Ishikawa (cell line): ENCODE results near the gene CNN2.
A peak's percentile ranks its signal among the peaks of the same experiment; 100 is the strongest.

Source experiments
- CEBPB ChIP-seq: IDR thresholded peaks from 2 replicates; pipeline ENCODE4 v1.6.1; 2012
- CREB1 ChIP-seq: IDR thresholded peaks from 2 replicates; pipeline ENCODE4 v1.6.1; 2012; ENCODE audit warnings: low read depth
- EGR1 ChIP-seq: IDR thresholded peaks from 2 replicates; pipeline ENCODE4 v1.6.1; 2012
- EP300 ChIP-seq: IDR thresholded peaks from 2 replicates; pipeline ENCODE4 v1.6.1; 2012; ENCODE audit warnings: borderline replicate concordance
- FOXM1 ChIP-seq: IDR thresholded peaks from 2 replicates; pipeline ENCODE4 v1.6.1; 2012; ENCODE audit warnings: low read depth, borderline replicate concordance
- MAX ChIP-seq: IDR thresholded peaks from 2 replicates; pipeline ENCODE4 v1.6.1; 2012
- NFIC ChIP-seq: IDR thresholded peaks from 2 replicates; pipeline ENCODE4 v1.6.1; 2012
- RAD21 ChIP-seq: IDR thresholded peaks from 2 replicates; pipeline ENCODE4 v1.6.1; 2012; ENCODE audit warnings: low read depth
- REST ChIP-seq: IDR thresholded peaks from 2 replicates; pipeline ENCODE4 v1.6.1; 2012; ENCODE audit warnings: low read depth, mild to moderate bottlenecking
- TAF1 ChIP-seq: IDR thresholded peaks from 2 replicates; pipeline ENCODE4 v1.6.1; 2012; ENCODE audit warnings: low read depth, mild to moderate bottlenecking
- TCF12 ChIP-seq: IDR thresholded peaks from 2 replicates; pipeline ENCODE4 v1.6.1; 2012; ENCODE audit warnings: low read depth
- TEAD4 ChIP-seq: IDR thresholded peaks from 2 replicates; pipeline ENCODE4 v1.6.1; 2012
- YY1 ChIP-seq: IDR thresholded peaks from 2 replicates; pipeline ENCODE4 v1.6.1; 2012; ENCODE audit warnings: low read depth
- ZBTB7A ChIP-seq: IDR thresholded peaks from 2 replicates; pipeline ENCODE4 v1.6.1; 2012; ENCODE audit warnings: low read depth
- TF ChIP-seq, protein P1 (sequence below): IDR thresholded peaks from 2 replicates; pipeline ENCODE4 v1.6.1; 2012

Gene CNN2

DNA sequence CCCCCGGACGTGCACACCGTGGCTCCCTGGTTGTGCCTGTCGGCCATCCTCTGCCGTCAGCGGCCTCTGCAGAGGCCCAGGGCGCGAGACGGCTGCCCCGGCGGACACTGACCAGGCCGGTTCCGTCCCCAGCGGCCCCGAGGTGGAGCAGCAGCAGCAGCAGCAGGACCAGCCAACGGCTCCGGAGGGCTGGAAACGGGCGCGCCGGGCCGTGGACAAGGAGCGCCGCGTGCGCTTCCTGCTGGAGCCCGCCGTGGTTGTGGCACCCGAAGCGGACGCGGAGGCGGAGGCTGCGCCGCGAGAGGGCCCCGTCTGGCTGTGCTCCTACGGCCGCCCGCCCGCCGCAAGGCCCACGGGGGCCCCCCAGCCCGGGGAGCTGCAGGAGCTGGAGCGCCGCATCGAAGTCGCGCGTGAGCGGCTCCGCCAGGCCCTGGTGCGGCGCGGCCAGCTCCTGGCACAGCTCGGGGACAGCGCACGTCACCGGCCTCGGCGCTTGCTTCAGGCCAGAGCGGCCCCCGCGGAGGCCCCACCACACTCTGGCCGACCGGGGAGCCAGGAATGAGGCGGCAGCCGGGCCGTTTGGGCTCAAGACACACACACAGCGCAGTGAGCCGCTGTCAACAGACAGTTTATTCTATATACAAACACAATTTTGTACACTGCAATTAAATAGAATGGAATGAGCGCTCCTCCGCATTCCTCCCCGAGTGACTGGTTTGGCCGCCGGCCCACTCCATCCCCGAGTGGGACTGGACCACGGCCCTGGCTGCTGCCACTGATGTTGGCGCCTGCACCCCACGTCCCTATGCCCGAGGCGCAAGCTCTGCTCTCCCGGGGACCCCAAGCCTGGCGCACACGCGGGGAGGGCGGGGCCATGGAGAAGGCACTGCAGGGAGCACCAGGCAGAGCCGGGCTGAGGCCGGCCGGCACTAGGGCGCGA is 17.1 kb upstream of the CNN2 start:
- no peak for TF ChIP-seq NFIC
- no peak for TF ChIP-seq ZBTB7A
- no peak for TF ChIP-seq RAD21
- no peak for TF ChIP-seq EGR1

DNA sequence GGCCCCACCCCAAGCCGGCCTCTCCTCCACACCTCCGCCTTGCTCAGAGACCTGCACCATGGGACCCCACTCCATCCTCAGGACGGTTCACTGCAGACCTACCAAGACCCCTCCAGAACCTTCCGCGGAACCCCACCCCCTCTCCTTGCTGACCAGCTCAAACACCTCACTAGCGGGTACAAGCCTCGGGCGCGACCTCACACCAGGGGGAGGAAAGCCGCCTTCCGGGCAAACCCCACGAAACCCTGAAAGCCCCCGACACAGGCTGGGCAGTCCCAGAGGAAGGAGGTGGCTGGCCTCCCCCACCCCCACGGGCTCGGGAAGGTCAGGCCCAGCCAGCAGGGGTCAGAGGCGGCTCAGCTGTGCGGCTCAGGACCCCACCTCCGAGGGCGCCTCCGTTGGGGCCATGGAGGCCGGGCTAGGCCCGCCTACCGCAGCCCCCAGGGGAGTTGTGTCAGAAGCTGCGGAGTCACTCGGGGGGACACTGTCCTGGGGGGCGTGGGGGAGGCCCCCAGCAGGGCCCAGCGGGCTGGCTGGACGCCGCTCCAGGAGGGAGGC is 16.3 kb upstream of the CNN2 start:
- TF ChIP-seq ZBTB7A (peak; percentile 64; the same call in 1 of the 2 replicates), REST (no peak)

- no peak for TF ChIP-seq EGR1
- no peak for TF ChIP-seq EP300
- TF ChIP-seq TAF1 = no peak
- no peak for TF ChIP-seq ZBTB7A
- TF ChIP-seq, protein P1, sequence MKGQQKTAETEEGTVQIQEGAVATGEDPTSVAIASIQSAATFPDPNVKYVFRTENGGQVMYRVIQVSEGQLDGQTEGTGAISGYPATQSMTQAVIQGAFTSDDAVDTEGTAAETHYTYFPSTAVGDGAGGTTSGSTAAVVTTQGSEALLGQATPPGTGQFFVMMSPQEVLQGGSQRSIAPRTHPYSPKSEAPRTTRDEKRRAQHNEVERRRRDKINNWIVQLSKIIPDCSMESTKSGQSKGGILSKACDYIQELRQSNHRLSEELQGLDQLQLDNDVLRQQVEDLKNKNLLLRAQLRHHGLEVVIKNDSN = no peak
- no peak for TF ChIP-seq NFIC
- no peak for TF ChIP-seq YY1
- no peak for TF ChIP-seq RAD21
- no peak for TF ChIP-seq MAX
- no peak for TF ChIP-seq CREB1
- TF ChIP-seq FOXM1 = no peak
- TF ChIP-seq REST = no peak
- no peak for TF ChIP-seq TEAD4
- TF ChIP-seq CEBPB = no peak
- TF ChIP-seq TCF12 = no peak
Measured at GRCh38 chr19:1010586-1011510, 15.6 kb upstream of the CNN2 start.

DNA sequence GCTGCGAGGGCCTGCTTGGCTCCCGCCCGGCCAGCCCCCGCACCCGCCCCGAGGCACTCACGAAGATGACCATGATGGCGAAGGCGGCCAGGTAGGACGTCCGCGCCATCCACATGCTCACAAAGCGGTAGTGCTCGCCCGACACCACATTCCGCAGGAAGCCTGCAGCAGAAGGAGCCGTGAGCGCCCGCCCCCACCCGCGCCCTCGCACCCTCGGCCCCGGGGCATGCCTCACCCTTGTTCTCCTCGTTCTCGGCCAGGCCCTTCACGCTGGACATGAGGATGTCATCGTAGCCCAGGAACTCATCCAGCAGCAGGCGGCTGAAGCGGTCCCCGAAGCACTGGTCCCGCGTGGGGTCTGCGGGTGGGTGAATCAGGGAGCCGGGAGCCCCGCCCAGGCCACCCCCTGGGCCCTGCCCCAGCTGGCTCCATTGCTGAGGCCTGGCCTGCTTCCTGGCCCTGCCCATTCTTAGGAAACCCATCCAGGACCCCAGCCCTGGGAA is 14.5 kb upstream of the CNN2 start:
- no peak for TF ChIP-seq EGR1
- no peak for TF ChIP-seq ZBTB7A
- no peak for TF ChIP-seq RAD21
- TF ChIP-seq TAF1 = no peak
- TF ChIP-seq FOXM1 = no peak
- TF ChIP-seq, protein P1 = no peak
- no peak for TF ChIP-seq TEAD4
- TF ChIP-seq CREB1 = no peak
- no peak for TF ChIP-seq CEBPB
- no peak for TF ChIP-seq NFIC
- TF ChIP-seq EP300 = no peak
- no peak for TF ChIP-seq REST
- TF ChIP-seq YY1 = no peak
- TF ChIP-seq MAX = no peak
- no peak for TF ChIP-seq TCF12
